ENCODE results near the gene SRC. TPM values are rescaled to one million over a fixed set of nuclear protein-coding genes. Genes with fewer than 3 reads are reported as not detected.

The SRC gene
- total RNA-seq, 8 experiments from 2014 or later = 13.5 to 31.4 (median 17.7) TPM

DNA sequence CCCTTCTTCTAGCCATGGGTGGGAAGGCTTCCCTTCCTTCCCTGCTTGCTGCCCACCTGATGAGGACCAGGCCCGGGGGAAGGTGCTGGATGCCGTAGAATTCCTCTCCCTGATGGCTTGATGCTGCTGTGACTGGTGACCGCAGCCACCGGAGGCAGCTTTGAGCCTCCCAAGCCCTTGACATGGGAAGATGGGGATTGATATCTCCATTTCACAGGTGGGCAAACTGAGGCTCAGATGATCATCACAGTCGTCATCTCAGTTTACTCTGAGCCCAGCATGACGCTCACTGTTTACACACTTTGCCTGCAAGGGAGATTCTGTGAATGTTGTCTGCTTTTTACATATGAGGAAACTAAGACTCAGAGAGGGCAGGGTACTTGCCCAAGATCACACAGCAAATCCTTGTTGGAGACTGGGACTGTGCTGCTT lies 43.9 kb downstream of the SRC start:
- Histone ChIP-seq H3K4me3 (no peak overlapping the region), H3K27ac (no peak overlapping the region), H3K4me1 (replicated peaks in 1 of 2) (peaks cover 13 to 16% of the 10 kb centered on the region in 2 donors)
- 90 to 100% (median 100%) methylated on average over 1 to 5 of the region's 6 CpGs; no CpG with 5 or more reads in 3 of the 10 experiments for WGBS, 10 experiments
- no peak for ATAC-seq (replicated peaks in 6 of 8)
- in situ Hi-C loops (cut with MboI; ENCODE audit: low pct_unique_long_range_greater_than_20kb in 2 of 9, low sequenced_read_pairs in 9 of 9, unreplicated experiment in 9 of 9) = loop anchor here in 3 of 9 experiments (10.0 to 25.0 kb wide), 4 partner anchors 103 to 147 kb away; partner anchors contain the start of genes BLCAP (in 2 of the 3), MANBAL (in 2 of the 3) and NNAT (in 1 of the 3)

DNA sequence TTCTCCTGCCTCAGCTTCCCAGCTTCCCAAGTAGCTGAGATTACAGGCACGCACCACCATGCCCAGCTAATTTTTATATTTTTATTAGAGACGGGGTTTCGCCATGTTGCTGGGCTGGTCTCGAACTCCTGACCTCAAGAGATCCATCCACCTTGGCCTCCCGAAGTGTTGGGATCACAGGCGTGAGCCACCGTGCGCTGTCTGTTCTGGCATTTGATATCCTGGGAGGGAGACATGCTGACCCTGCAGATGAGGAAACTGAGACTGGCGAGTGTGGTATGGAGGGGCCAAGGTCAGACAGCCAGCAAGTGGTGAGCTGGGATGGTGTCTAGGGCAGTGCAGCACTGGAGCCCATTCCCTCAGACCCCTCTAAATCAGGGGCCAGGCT lies 44.6 kb downstream of the SRC start:
- Histone ChIP-seq H3K4me1 (replicated peaks in 1 of 2) (peaks cover 19 to 22% of the 10 kb centered on the region in 2 donors), H3K4me3 (no peak overlapping the region), H3K27ac (no peak overlapping the region)
- ATAC-seq (replicated peaks in 6 of 8) = no peak
- in situ Hi-C loops (cut with MboI; ENCODE audit: low pct_unique_long_range_greater_than_20kb in 2 of 9, low sequenced_read_pairs in 9 of 9, unreplicated experiment in 9 of 9) = loop anchor here in 2 of 9 experiments (10.0 to 25.0 kb wide), 3 partner anchors 103 to 147 kb away; partner anchors contain the start of genes BLCAP (in 2 of the 2), MANBAL (in 1 of the 2) and NNAT (in 1 of the 2)
- 82 to 100% (median 94%) methylated on average over 1 to 9 of the region's 9 CpGs; no CpG with 5 or more reads in 2 of the 10 experiments for WGBS, 10 experiments

DNA sequence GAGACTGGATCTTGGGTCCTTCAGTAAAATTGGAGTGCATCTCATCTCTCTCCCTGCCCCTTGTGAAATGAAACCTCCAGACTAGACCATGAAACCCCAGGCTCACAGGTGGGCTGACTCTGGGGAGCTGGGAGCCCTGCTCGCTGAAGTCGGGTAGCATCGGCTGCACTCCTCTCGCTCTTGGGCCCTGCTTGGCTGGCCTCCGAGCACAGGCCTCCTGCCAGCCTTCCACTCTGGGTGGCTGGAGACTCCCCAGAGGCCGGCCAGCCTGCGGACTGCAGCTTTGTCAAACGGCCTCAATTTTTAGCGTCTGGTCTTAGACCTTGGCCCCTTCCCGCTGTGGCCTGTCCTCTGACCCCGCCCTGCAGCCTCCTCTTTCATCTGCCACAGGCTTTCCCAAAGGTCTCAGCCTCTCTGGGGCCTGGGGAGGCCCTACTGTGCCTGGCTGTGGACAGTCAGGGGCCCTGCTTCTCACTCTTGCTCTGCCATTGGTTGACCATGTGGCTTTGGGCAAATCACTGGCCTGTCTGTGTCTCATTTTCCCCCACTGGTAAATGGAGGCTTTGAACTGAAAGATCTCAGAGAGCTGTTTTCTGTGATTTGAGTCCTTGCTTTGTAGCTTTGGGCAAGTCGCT lies 45.1 kb downstream of the SRC start:
- H3K27ac ChIP-seq = no peak overlapping the region
- in situ Hi-C loops (cut with MboI; ENCODE audit: low pct_unique_long_range_greater_than_20kb in 2 of 9, low sequenced_read_pairs in 9 of 9, unreplicated experiment in 9 of 9) = loop anchor here in 2 of 9 experiments (10.0 to 25.0 kb wide), 3 partner anchors 104 to 146 kb away; partner anchors contain the start of genes BLCAP (in 2 of the 2), MANBAL (in 1 of the 2) and NNAT (in 1 of the 2)
- H3K4me3 ChIP-seq = no peak overlapping the region
- no peak for ATAC-seq (replicated peaks in 6 of 8)
- peaks cover 25 to 27% of the 10 kb centered on the region in 2 donors for H3K4me1 ChIP-seq (replicated peaks in 1 of 2)
- 60 to 100% (median 83%) methylated on average over 1 to 7 of the region's 12 CpGs; no CpG with 5 or more reads in 3 of the 10 experiments for WGBS, 10 experiments

DNA sequence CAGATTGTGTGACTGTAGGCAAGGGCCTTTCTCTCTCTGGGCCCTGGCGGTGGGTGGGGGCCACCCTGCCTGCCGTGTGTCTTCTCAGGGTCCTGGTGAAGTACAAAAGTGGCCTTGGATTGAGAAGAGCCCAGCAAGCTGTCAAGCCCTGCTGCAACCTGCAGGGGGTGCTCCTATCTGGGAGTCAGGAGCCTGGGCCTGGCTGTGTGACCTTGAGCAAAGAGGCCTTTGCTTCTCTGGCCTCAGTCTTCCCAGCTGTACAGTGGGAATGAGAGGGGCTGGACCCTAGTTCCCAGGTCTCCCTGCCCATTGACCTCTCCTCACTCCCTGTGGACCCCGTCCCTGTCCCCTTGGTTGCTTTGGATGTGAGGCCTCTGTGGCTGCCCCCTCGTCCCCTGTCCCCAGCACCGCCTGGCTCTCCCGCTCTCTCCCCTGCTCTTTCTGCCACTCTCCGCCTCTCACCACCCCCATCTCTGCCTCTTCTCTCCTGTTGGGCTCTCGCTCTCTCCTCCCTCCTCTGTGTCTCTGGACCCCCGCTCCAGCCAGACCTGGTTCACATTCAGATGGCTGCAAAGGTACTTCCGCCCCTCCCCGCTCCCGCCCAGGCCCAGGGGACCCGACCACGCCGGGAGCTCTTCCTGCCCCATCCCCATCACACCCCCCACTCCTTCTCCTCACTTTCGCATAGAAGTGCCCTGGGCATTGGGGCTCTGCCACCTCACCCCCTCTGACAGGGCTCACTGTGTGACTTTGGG lies 46.7 kb downstream of the SRC start:
- Histone ChIP-seq H3K4me3 (no peak overlapping the region), H3K27ac (no peak overlapping the region), H3K4me1 (replicated peaks in 1 of 2) (peaks cover 36% of the 10 kb centered on the region in 2 donors)
- 67 to 93% (median 82%) methylated on average over 1 to 2 of the region's 16 CpGs; no CpG with 5 or more reads in 6 of the 10 experiments for WGBS, 10 experiments
- in situ Hi-C loops (cut with MboI; ENCODE audit: low pct_unique_long_range_greater_than_20kb in 2 of 9, low sequenced_read_pairs in 9 of 9, unreplicated experiment in 9 of 9) = loop anchor here in 2 of 9 experiments (10.0 to 25.0 kb wide), 3 partner anchors 105 to 145 kb away; partner anchors contain the start of genes BLCAP (in 2 of the 2), MANBAL (in 1 of the 2) and NNAT (in 1 of the 2)
- no peak for ATAC-seq (replicated peaks in 6 of 8)

DNA sequence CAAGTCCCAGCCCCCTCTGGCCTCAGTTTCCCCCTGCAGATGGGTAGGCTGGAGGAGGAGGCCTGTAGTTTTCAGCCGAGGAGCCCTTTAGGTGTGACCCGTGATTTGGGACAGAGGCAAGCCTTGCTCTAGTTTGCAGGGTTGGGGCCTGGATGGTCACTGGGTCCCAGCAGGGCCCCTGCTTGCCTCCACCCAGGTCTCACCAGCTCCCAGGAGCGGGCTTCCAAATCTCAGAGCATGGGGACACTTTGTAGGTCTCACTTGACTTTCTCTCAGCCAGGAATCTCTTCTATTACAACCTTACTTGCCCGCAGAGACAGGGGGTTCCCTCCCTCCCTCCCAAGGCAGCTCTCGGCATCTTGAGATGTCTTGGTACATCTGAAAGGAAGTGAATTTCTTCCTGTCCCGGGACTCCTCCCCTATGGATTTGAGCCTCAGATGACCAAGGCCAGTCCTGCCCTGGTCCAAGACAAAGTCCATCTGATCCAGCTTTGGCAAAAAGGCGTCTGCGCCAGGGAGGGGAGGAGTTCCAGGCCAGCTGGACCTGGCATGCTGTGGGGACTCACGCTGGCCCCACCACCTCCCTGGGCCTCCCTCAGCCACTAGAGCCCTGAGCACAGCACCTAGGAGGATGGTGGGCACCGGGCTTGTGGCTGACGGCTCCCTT lies 47.4 kb downstream of the SRC start:
- WGBS, 10 experiments = 0 to 84% (median 39%) methylated on average over 1 to 4 of the region's 11 CpGs; no CpG with 5 or more reads in 6 of the 10 experiments
- in situ Hi-C loops (cut with MboI; ENCODE audit: low pct_unique_long_range_greater_than_20kb in 2 of 9, low sequenced_read_pairs in 9 of 9, unreplicated experiment in 9 of 9) = loop anchor here in 2 of 9 experiments (10.0 to 25.0 kb wide), 3 partner anchors 106 to 144 kb away; partner anchors contain the start of genes BLCAP (in 2 of the 2), MANBAL (in 1 of the 2) and NNAT (in 1 of the 2)

DNA sequence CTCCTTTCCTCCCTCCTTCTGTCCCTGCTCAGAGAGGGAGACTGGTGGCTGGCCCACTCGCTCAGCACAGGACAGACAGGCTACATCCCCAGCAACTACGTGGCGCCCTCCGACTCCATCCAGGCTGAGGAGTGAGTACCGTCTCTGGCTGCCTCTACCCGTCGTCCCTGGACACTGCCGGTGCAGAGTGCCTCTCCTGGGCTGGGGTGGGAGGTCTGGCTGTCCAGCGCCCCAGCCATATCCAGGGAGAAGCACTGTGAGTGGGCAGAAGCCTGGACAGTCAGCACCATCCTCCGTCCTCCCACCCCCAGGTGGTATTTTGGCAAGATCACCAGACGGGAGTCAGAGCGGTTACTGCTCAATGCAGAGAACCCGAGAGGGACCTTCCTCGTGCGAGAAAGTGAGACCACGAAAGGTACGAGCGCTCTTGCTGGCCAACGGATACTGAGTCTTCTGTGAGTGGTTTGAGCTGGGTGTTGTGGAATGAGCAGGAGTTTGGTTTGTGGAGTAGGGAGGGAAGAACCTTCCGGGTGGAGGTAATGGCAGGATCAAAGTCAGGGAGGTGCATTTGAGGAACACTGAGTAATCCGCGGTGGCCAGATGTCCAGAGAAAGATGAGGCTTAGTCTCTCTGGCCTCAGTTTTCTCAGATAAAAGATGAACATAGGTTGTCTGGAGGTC lies 48.1 kb downstream of the SRC start:
- ATAC-seq (replicated peaks in 6 of 8) = no peak
- in situ Hi-C loops (cut with MboI; ENCODE audit: low pct_unique_long_range_greater_than_20kb in 2 of 9, low sequenced_read_pairs in 9 of 9, unreplicated experiment in 9 of 9) = loop anchor here in 2 of 9 experiments (10.0 to 25.0 kb wide), 3 partner anchors 107 to 143 kb away; partner anchors contain the start of genes BLCAP (in 2 of the 2), MANBAL (in 1 of the 2) and NNAT (in 1 of the 2)
- H3K4me1 ChIP-seq (replicated peaks in 1 of 2) = peaks cover 36% of the 10 kb centered on the region in 2 donors
- WGBS, 10 experiments = 60 to 100% (median 80%) methylated on average over 1 to 8 of the region's 22 CpGs; no CpG with 5 or more reads in 3 of the 10 experiments
- H3K27ac ChIP-seq = peak overlapping the region; percentile 90 to 93
- no peak overlapping the region for H3K4me3 ChIP-seq

More for the DNA sequence above, 47.4 kb downstream of the SRC start:
- Histone ChIP-seq H3K4me1 (replicated peaks in 1 of 2) (peaks cover 36% of the 10 kb centered on the region in 2 donors), H3K4me3 (no peak overlapping the region), H3K27ac (peak overlapping the region in 1 of 2 donors; percentile 93)
- ATAC-seq (replicated peaks in 6 of 8) = peak in 2 of 8 experiments; percentile 3 to 9

DNA sequence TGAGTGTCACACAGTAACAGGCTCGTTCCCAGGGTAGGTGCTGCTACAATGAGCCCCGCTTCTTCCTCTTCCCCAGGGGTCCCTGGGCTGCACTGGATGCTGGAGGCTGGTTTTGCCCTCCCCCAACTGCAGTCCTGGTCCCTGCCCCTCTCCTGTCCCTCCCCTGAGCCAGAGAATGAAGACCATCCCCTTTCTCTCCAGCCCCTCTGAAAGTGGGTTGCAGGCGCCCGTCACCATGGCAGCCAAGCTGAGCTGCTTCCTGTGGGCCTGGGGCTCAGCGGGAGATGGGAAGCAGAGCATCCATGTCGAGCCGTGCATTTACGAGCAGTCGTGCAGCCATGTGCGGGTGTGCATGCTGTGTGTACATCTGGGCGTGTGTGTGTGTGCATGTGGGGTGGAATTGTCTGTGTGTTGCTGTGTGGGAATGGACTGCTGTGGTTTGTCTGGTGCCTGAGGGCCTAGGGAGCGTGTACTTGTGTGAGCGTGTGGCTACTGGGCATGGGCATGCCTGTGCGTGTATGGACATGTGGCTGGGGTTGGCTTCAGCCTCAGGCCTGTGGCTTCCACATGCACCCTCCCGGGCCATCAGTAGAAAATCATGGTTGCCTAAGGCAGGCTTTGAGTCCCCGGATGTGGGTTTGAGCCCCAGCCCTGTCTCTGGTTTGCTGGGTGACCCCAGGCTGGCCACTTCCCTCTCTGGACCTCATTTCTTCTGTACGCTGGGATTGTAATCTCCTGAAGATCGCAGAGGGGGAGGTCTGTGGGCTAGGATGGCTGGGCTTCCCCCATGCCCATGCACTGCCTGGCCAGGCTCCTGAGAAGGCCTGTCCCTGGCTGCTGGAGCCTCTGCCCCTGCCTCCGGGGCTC lies 48.8 kb downstream of the SRC start:
- H3K27ac ChIP-seq = peak overlapping the region; percentile 90 to 93
- H3K4me1 ChIP-seq (replicated peaks in 1 of 2) = peaks cover 36% of the 10 kb centered on the region in 2 donors
- no peak overlapping the region for H3K4me3 ChIP-seq
- peak in 2 of 8 experiments; percentile 30 to 31 for ATAC-seq (replicated peaks in 6 of 8)
- 44 to 100% (median 92%) methylated on average over 1 to 8 of the region's 19 CpGs; no CpG with 5 or more reads in 6 of the 10 experiments for WGBS, 10 experiments
- in situ Hi-C loops (cut with MboI; ENCODE audit: low pct_unique_long_range_greater_than_20kb in 2 of 9, low sequenced_read_pairs in 9 of 9, unreplicated experiment in 9 of 9) = loop anchor here in 2 of 9 experiments (10.0 to 25.0 kb wide), 3 partner anchors 107 to 143 kb away; partner anchors contain the start of genes BLCAP (in 2 of the 2), MANBAL (in 1 of the 2) and NNAT (in 1 of the 2)

DNA sequence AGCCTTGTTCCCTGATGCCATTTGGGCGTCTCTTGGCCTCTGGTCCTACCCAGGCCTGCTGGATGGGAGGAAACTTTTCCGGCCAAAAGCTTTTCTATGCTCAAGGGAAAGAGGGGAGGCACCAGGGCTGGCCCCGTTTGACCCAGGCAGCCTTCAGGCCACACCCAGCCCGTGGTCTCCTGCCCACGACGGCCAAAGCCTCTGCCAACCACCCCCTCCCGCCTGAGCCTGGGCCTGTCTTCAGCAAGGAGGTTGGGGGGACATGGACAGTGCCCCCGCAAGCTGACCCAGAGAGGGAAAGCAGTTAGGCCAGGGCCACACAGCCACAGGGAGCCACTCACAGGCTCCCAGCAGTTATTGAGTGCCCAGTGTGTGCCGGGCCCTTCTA lies 49.5 kb downstream of the SRC start:
- peak overlapping the region; percentile 90 to 93 for H3K27ac ChIP-seq
- peak in 2 of 8 experiments; percentile 16 to 25 for ATAC-seq (replicated peaks in 6 of 8)
- H3K4me1 ChIP-seq (replicated peaks in 1 of 2) = peaks cover 36% of the 10 kb centered on the region in 2 donors
- WGBS, 10 experiments = 0 to 90% methylated on average over 2 to 6 of the region's 9 CpGs; no CpG with 5 or more reads in 8 of the 10 experiments
- in situ Hi-C loops (cut with MboI; ENCODE audit: low pct_unique_long_range_greater_than_20kb in 2 of 9, low sequenced_read_pairs in 9 of 9, unreplicated experiment in 9 of 9) = loop anchor here in 2 of 9 experiments (10.0 to 25.0 kb wide), 3 partner anchors 108 to 142 kb away; partner anchors contain the start of genes BLCAP (in 2 of the 2), MANBAL (in 1 of the 2) and NNAT (in 1 of the 2)
- H3K4me3 ChIP-seq = no peak overlapping the region

DNA sequence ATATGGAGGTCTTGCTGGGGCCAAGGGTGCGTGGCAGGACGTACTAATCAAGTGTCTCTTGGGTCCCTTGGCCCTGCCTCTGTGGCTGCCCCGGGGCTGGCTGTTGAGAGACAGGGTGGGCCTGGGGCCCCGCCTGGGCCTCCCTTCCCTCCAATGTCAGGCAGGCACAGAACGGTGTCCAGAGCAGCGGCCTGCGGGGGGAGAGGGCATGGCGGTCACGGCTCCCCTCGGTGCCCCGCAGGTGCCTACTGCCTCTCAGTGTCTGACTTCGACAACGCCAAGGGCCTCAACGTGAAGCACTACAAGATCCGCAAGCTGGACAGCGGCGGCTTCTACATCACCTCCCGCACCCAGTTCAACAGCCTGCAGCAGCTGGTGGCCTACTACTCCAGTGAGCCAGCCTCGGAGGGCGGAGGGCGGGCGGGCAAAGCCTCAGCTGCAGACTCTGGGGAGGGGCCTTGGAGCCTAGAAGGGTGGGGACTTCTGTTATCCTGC lies 50.0 kb downstream of the SRC start:
- in situ Hi-C loops (cut with MboI; ENCODE audit: low pct_unique_long_range_greater_than_20kb in 2 of 9, low sequenced_read_pairs in 9 of 9, unreplicated experiment in 9 of 9) = loop anchor here in 2 of 9 experiments (10.0 to 25.0 kb wide), 3 partner anchors 109 to 141 kb away; partner anchors contain the start of genes BLCAP (in 2 of the 2), MANBAL (in 1 of the 2) and NNAT (in 1 of the 2)
- no peak overlapping the region for H3K4me3 ChIP-seq
- peak overlapping the region; percentile 90 to 93 for H3K27ac ChIP-seq
- peak; percentile 36 to 81 (median 78) for ATAC-seq (replicated peaks in 6 of 8)
- WGBS, 10 experiments = 20 to 33% (median 22%) methylated on average over 1 to 7 of the region's 22 CpGs; no CpG with 5 or more reads in 7 of the 10 experiments
- peaks cover 34 to 36% of the 10 kb centered on the region in 2 donors for H3K4me1 ChIP-seq (replicated peaks in 1 of 2)

DNA sequence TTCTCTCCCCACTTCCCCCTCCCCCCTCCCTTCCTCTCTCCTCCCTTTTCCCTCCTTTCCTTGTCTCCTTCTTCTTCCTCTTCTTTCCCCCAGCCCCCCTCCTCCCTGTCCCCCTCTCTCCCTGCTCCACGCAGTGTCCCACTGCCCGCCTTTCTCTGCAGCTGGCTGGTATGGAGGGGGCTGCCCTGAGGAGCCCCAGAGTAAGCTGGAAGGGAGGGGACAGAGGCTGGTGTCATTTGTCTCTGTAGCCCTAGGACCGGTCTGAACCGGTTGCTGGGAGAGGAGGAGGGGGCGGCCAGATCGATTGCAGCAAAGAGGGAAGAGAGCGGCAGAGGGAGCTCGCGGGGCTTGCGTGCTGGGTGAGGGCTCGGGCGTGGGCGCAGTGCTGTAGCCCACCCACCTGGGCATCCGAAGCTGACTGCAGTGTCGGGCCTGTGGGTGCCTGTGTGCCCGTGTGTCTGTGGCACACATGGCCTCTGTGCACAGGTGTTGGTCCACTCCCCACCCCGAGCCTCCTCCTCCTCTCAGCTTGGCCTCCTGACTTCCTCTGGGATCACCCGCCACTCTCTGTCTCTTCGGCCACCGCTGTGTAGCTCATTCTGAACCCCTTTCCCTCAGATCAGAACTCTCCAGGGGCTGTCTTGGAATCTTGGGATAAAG lies 50.6 kb downstream of the SRC start:
- H3K27ac ChIP-seq = peak overlapping the region; percentile 90 to 93

More for the DNA sequence above, 50.6 kb downstream of the SRC start:
- ATAC-seq (replicated peaks in 6 of 8) = peak in 6 of 8 experiments; percentile 14 to 96 (median 95)
- Histone ChIP-seq H3K4me1 (replicated peaks in 1 of 2) (peaks cover 33% of the 10 kb centered on the region in 2 donors), H3K4me3 (peak overlapping the region in 1 of 5 donors; percentile 3)
- in situ Hi-C loops (cut with MboI; ENCODE audit: low pct_unique_long_range_greater_than_20kb in 2 of 9, low sequenced_read_pairs in 9 of 9, unreplicated experiment in 9 of 9) = loop anchor here in 2 of 9 experiments (10.0 to 25.0 kb wide), 3 partner anchors 109 to 141 kb away; partner anchors contain the start of genes BLCAP (in 2 of the 2), MANBAL (in 1 of the 2) and NNAT (in 1 of the 2)
- 62% methylated on average over 4 of the region's 20 CpGs; no CpG with 5 or more reads in 9 of the 10 experiments for WGBS, 10 experiments

Measured in motor neuron (in vitro differentiated cells).